Measurements from ENCODE around the gene HDAC2. TPM values are rescaled to one million over a fixed set of nuclear protein-coding genes. Genes with fewer than 3 reads are reported as not detected.

HDAC2 gene
- total and polyA plus RNA-seq, 2 of the 13 experiments (the other 11 are each of a cell fraction or from before 2014, with no cell fraction given): 99.6 to 114 TPM

- 72% methylated on average over 3 of the region's 3 CpGs for WGBS (ENCODE audit: low lambda C conversion rate)
- no peaks in the 10 kb centered on the region for H3K27me3 ChIP-seq (ENCODE audit: control insufficient read depth in 1 of 2, insufficient read depth in 2 of 2, low read length in 2 of 2)
- intact Hi-C loops (cut with micrococcal nuclease; ENCODE audit: unreplicated experiment) (loop anchor here (10.0 kb wide), 1 partner anchor 187 kb away; no protein-coding TSS in a partner anchor), in situ Hi-C loops (cut with HindIII; ENCODE audit: extremely low pct_ligation_motif_present, low pct_unique_long_range_greater_than_20kb) (loop anchor here (10.0 to 25.0 kb wide), 3 partner anchors 359 to 1909 kb away; partner anchors contain the start of gene HS3ST5)
- no peak overlapping the region for H3K9ac ChIP-seq (ENCODE audit: insufficient read depth, low read depth, low read length)
- ATAC-seq (no peak), FAIRE-seq (no peak), DNase-seq (ENCODE audit: low spot score) (no peak)
- no peaks in the 10 kb centered on the region for H3K79me2 ChIP-seq (ENCODE audit: insufficient read depth, low read length)
- BruUV-seq (replicated peaks): no TSS peak
- no peak overlapping the region for H3K4me3 ChIP-seq (replicated peaks in 1 of 3; ENCODE audit: insufficient read depth in 1 of 3, low read depth in 2 of 3, low read length in 3 of 3)
- CTCF ChIA-PET (ENCODE audit: low intra/inter-chr PET ratio, low total read pairs): no interaction called here
- H2AFZ ChIP-seq (ENCODE audit: low read length): no peak overlapping the region
- POLR2A ChIA-PET: no interaction called here
- no peaks in the 10 kb centered on the region for H4K20me1 ChIP-seq (ENCODE audit: insufficient read depth, low read length)
- H3K4me1 ChIP-seq (ENCODE audit: insufficient read depth, low read length): peaks cover 24% of the 10 kb centered on the region
- no peaks in the 10 kb centered on the region for H3K36me3 ChIP-seq (replicated peaks in 1 of 2; ENCODE audit: control insufficient read depth in 1 of 2, insufficient read depth in 2 of 2, low read length in 2 of 2)
- no peak overlapping the region for H3K4me2 ChIP-seq (ENCODE audit: low read depth, low read length)
- H3K27ac ChIP-seq (ENCODE audit: extremely low read length, insufficient read depth, low read length): no peak overlapping the region
- H3K9me3 ChIP-seq (ENCODE audit: low read length): no peaks in the 10 kb centered on the region
- TF ChIP-seq ZBTB20 (CRISPR knock-in tag; IDR thresholded peaks at IDR 0.05; ENCODE audit: borderline replicate concordance, low read depth): no peak
- TF ChIP-seq ZNF703 (CRISPR knock-in tag; IDR thresholded peaks at IDR 0.05; ENCODE audit: borderline replicate concordance): no peak
- no peak for TF ChIP-seq XRCC5 (optimal IDR thresholded peaks at IDR 0.05; ENCODE audit: low read length)
- no peak for TF ChIP-seq ZBTB40 (IDR thresholded peaks at IDR 0.05)
- TF ChIP-seq ZBTB40 (CRISPR knock-in tag; IDR thresholded peaks at IDR 0.05): no peak
- no peak for TF ChIP-seq ZNF251 (CRISPR knock-in tag; IDR thresholded peaks at IDR 0.05)
- TF ChIP-seq NFKB2 (CRISPR knock-in tag; IDR thresholded peaks at IDR 0.05; ENCODE audit: borderline replicate concordance): no peak
- no peak for TF ChIP-seq BRF2 (CRISPR knock-in tag; IDR thresholded peaks at IDR 0.05)
- no peak for TF ChIP-seq GATAD1 (CRISPR knock-in tag; IDR thresholded peaks at IDR 0.05)
- no peak for TF ChIP-seq ZNF296 (CRISPR knock-in tag; conservative IDR thresholded peaks at IDR 0.05)
- TF ChIP-seq SNAPC5 (CRISPR knock-in tag; IDR thresholded peaks at IDR 0.05; ENCODE audit: borderline replicate concordance): no peak
Measured at GRCh38 chr6:113978084-113978675, 7.2 kb upstream of the HDAC2 start.
